SK-N-MC (cell line): ENCODE measurements around the gene RNF183.

Source experiments
- EZH2 ChIP-seq: fragments of 200-600 bp; sonication (generic); IDR thresholded peaks from one replicate; pipeline ENCODE4 v1.6.1; 2017; ENCODE audit warnings: antibody characterized with exemption
- POLR2AphosphoS5 ChIP-seq: IDR thresholded peaks from 2 replicates; pipeline ENCODE4 v1.6.1; 2012; ENCODE audit warnings: mild to moderate bottlenecking, low read depth, low read length, borderline replicate concordance

DNA sequence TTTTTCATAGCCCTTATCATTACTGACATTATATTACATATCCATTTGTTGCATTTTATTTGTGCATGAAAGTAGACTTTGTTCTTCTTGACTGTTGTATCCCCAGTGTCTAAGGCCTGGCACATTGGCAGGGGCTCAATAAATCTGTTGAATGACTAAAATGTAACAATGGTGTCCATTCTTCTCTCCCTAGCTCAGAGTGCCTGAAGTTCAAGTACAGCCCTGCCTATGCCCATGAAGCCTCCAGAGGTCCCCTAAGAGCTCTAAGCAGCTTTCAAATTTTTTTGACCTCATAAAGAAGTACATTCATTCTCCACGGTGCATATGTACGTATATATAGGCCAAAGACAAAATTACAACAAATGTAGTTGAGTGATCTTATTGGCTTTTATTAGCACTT, 42.0 kb upstream of the RNF183 start:
- TF ChIP-seq EZH2 (no peak), POLR2AphosphoS5 (no peak)
